HG03565 (cell line): ENCODE data around the gene ZNF500.

Source experiments
- ATAC-seq: cut with Tn5 transposase; IDR thresholded peaks from one replicate; pipeline ENCODE4 v1.9.1; 2021; ENCODE audit warnings: mild to moderate bottlenecking, moderate library complexity; ENCODE audit not compliant: unreplicated experiment

The ZNF500 gene

GRCh38 chr16:4766875-4767628 lies at the start of gene ZNF500:
TSS of gene ZNF500 (minus strand) at chr16:4767162. CDS start at chr16:4765978, 1,184 bp downstream.
- ATAC-seq = peak; percentile 83

GRCh38 chr16:4814542-4815173 lies 47.7 kb upstream of the ZNF500 start:
- ATAC-seq = no peak

DNA sequence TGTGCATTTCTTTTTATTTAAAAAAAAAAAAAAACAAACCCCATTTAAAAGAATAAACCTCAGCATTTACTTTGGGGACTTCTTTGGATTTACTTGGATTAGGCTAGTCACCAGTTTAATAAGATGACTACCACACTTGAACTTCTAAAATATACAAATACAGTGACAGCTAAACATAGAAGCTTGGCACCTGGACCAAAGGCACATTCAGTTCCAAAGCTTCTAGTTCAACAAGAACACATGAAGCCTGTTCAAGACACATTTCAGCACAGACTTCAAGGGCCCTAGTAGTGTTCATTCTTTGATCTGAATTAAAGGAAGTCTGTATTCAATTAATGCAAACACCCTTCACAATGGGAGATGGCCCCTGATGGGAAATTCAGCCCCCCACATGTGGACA lies 47.1 kb upstream of the ZNF500 start:
- no peak for ATAC-seq

- ATAC-seq = no peak
These were observed 46.5 kb upstream of the ZNF500 start for GRCh38 chr16:4813251-4814003.

DNA sequence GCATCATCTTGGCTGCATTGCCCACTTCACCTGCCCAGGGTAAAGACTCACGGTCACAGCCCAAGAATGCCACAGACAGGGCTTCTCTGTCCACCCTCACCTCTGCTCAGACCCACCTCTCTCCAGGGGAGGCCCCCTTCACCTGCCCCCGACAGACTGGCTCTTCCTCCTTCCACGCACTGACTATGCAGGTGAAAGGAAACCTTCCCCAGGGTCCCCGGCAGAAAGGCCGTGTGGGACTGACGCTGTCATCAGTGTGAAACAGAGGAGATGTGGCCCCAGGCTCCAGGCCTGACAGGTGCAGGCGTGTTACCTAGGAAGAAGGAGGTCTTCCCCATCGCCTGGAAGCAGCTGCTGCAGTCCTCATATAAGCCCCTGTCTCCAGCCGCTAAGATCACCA lies 44.8 kb upstream of the ZNF500 start:
- no peak for ATAC-seq

- no peak for ATAC-seq
These were observed 44.3 kb upstream of the ZNF500 start for GRCh38 chr16:4811242-4811641.

GRCh38 chr16:4806280-4806679 lies 39.3 kb upstream of the ZNF500 start:
- no peak for ATAC-seq

DNA sequence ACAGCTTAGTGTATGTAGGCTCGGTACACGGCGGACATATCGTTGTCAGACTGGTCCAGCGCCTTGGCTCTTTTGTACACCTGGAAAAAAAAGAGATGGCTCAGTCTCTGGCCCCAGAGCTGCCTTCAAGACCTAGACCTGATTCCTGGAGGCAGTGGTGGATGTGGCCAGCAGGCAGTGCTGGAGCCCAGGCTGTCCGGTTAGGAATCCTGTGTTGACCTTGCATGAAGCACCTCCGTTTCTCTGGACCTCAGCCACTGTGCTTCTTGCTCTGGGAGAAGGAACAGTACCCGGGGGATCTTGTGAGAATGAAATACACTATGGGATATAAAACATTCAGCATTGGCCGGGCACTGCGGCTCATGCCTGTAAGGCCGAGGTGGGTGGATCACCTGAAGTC lies 38.3 kb upstream of the ZNF500 start:
- no peak for ATAC-seq

- no peak for ATAC-seq
These were observed 37.2 kb upstream of the ZNF500 start for GRCh38 chr16:4803898-4804762.

GRCh38 chr16:4803401-4803844 lies 36.5 kb upstream of the ZNF500 start:
- no peak for ATAC-seq

GRCh38 chr16:4802659-4803287 lies 35.8 kb upstream of the ZNF500 start:
- ATAC-seq = peak; percentile 82

GRCh38 chr16:4801962-4802658 lies 35.1 kb upstream of the ZNF500 start, which contains the start of gene ROGDI:
TSS of gene ROGDI (minus strand) at chr16:4802633. CDS start at chr16:4802571, 62 bp downstream.
- ATAC-seq = peak; percentile 44

DNA sequence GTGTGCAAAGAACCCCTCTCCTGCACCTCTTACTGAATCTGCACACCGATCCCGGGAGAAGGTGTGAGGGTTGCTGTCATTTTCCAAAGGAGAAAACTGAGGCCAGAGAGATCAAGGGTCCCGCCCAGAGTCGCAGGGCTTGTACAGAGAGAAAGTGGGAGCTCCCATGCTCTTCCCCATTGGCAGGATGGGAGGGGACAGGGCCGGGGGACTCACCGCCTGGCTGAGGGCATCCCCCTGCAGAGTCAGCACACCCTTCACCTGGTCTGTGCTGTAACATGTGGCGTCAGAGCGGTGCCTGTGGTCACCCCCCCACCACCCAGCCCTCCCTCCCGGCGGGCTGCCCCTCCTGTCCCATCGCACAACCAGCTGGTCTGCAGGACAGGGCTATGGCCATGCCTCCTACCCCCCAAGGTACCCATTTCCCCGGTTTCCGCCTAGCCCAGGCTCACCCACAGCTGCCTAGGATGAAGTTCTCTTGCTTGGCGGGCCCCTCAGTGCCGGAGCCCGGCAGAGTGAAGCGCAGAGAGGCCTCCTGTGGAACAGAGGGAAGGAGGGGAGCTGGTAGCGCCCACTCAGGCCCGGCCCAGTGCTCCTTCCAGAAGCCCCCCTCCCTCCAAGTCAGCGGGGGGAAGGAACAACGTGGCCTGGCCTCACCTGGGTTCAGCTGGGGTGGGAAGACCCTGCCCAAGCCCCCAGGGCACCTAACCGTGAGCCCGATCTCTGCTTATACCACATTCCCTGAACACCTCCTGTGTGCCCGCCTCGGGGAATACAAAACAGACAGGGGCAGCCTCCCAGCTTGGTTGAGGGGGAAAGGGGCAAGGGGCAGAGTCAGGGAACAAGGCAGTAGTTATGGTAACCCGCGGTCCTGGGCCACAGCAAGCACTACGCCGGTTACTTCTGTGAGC lies 34.3 kb upstream of the ZNF500 start:
- ATAC-seq = no peak

GRCh38 chr16:4800290-4801041 lies 33.5 kb upstream of the ZNF500 start:
- no peak for ATAC-seq

GRCh38 chr16:4799171-4799855 lies 32.4 kb upstream of the ZNF500 start:
- ATAC-seq = no peak

- ATAC-seq = no peak
These were observed 31.5 kb upstream of the ZNF500 start for GRCh38 chr16:4798456-4798855.

DNA sequence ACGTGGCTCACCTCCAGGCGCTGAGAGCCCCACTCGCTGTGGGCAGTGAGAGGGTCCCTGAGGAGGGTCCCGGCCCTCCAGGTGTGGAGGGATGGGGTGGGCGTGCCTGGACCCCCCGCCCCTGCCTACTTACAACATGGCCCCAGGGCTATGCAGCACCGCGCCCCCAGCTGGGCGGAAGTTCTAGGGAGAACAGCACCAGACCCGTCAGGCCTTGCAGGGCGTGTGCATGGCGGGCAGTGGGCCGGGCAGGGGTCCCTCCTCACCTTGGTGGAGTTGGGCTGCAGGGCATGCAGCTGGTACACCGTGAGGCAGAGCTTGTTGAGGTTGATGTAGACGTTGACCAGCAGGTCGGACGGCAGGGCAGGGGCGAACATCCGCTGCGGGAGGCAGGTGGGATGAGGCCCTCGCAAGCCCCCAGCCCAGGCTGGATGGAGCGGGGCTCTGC lies 30.9 kb upstream of the ZNF500 start:
- no peak for ATAC-seq
